ENCODE results near the gene STAT3. TPM values are rescaled to one million over a fixed set of nuclear protein-coding genes. Genes with fewer than 3 reads are reported as not detected.

The STAT3 gene
- total RNA-seq, 2 experiments from 2014 or later, result 14.8 to 28.7 TPM

GRCh38 chr17:42284566-42284965, 103.7 kb downstream of the STAT3 start:
- intact Hi-C loops (cut with micrococcal nuclease; ENCODE audit: unreplicated experiment), result no loop called here
- peaks cover 14% of the 10 kb centered on the region for H3K4me1 ChIP-seq (ENCODE audit: insufficient read depth, low read length, poor library complexity, severe bottlenecking)
- H3K79me2 ChIP-seq (ENCODE audit: insufficient read depth, low read depth, low read length), result no peaks in the 10 kb centered on the region
- H3K9me3 ChIP-seq (ENCODE audit: low read length), result no peaks in the 10 kb centered on the region
- H3K36me3 ChIP-seq (ENCODE audit: insufficient read depth, low read length), result no peaks in the 10 kb centered on the region
- no peak overlapping the region for H3K4me2 ChIP-seq (ENCODE audit: low read length)
- no peak for DNase-seq (ENCODE audit: low spot score)
- H4K20me1 ChIP-seq (ENCODE audit: insufficient read depth, low read length), result no peaks in the 10 kb centered on the region
- H3K9me2 ChIP-seq (ENCODE audit: insufficient read depth, low read length), result no peaks in the 10 kb centered on the region
- CTCF ChIA-PET (ENCODE audit: unreplicated experiment), result no interaction called here
- no TSS peak for BruUV-seq (replicated peaks)
- TF ChIP-seq CTCF (conservative IDR thresholded peaks at IDR 0.05; ENCODE audit: low read length) (no peak), EZH2phosphoT487 (IDR thresholded peaks at IDR 0.05; ENCODE audit: borderline replicate concordance, low read depth, low read length) (no peak)
- POLR2A ChIA-PET, result interaction anchor here (0.7 to 0.9 kb wide), 2 partner anchors 151 to 204 kb away, joined by 3 read pairs; no protein-coding TSS in a partner anchor
- H3K27ac ChIP-seq (ENCODE audit: low read depth, low read length, poor library complexity, severe bottlenecking), result no peak overlapping the region
- H2AFZ ChIP-seq (ENCODE audit: low read length), result no peak overlapping the region
- H3K4me3 ChIP-seq (ENCODE audit: low read depth, low read length, poor library complexity, severe bottlenecking), result no peak overlapping the region

- no peak overlapping the region for H3K4me2 ChIP-seq (ENCODE audit: low read length)
- TF ChIP-seq EZH2phosphoT487 (IDR thresholded peaks at IDR 0.05; ENCODE audit: borderline replicate concordance, low read depth, low read length), result no peak
- no peak for TF ChIP-seq CTCF (conservative IDR thresholded peaks at IDR 0.05; ENCODE audit: low read length)
- no TSS peak for BruUV-seq (replicated peaks)
- ChIA-PET POLR2A (interaction anchor here (0.7 kb wide), 1 partner anchor 204 kb away, joined by 3 read pairs; no protein-coding TSS in a partner anchor), CTCF (ENCODE audit: unreplicated experiment) (no interaction called here)
- intact Hi-C loops (cut with micrococcal nuclease; ENCODE audit: unreplicated experiment), result no loop called here
- H3K4me3 ChIP-seq (ENCODE audit: low read depth, low read length, poor library complexity, severe bottlenecking), result no peak overlapping the region
- no peaks in the 10 kb centered on the region for H4K20me1 ChIP-seq (ENCODE audit: insufficient read depth, low read length)
- no peak overlapping the region for H2AFZ ChIP-seq (ENCODE audit: low read length)
- no peaks in the 10 kb centered on the region for H3K36me3 ChIP-seq (ENCODE audit: insufficient read depth, low read length)
- H3K27ac ChIP-seq (ENCODE audit: low read depth, low read length, poor library complexity, severe bottlenecking), result no peak overlapping the region
- no peaks in the 10 kb centered on the region for H3K9me3 ChIP-seq (ENCODE audit: low read length)
- no peaks in the 10 kb centered on the region for H3K79me2 ChIP-seq (ENCODE audit: insufficient read depth, low read depth, low read length)
- peaks cover 14% of the 10 kb centered on the region for H3K4me1 ChIP-seq (ENCODE audit: insufficient read depth, low read length, poor library complexity, severe bottlenecking)
- H3K9me2 ChIP-seq (ENCODE audit: insufficient read depth, low read length), result no peaks in the 10 kb centered on the region
- no peak for DNase-seq (ENCODE audit: low spot score)
Observed at GRCh38 chr17:42284024-42284369, 104.2 kb downstream of the STAT3 start.

- no peak for DNase-seq (ENCODE audit: low spot score)
- no peak for TF ChIP-seq EZH2phosphoT487 (IDR thresholded peaks at IDR 0.05; ENCODE audit: borderline replicate concordance, low read depth, low read length)
- no peak for TF ChIP-seq CTCF (conservative IDR thresholded peaks at IDR 0.05; ENCODE audit: low read length)
- Histone ChIP-seq H3K9me3 (ENCODE audit: low read length) (no peaks in the 10 kb centered on the region), H3K4me1 (ENCODE audit: insufficient read depth, low read length, poor library complexity, severe bottlenecking) (peaks cover 10% of the 10 kb centered on the region), H3K36me3 (ENCODE audit: insufficient read depth, low read length) (no peaks in the 10 kb centered on the region), H3K9me2 (ENCODE audit: insufficient read depth, low read length) (no peaks in the 10 kb centered on the region), H4K20me1 (ENCODE audit: insufficient read depth, low read length) (no peaks in the 10 kb centered on the region), H3K4me2 (ENCODE audit: low read length) (no peak overlapping the region), H3K79me2 (ENCODE audit: insufficient read depth, low read depth, low read length) (no peaks in the 10 kb centered on the region), H3K27ac (ENCODE audit: low read depth, low read length, poor library complexity, severe bottlenecking) (no peak overlapping the region), H2AFZ (ENCODE audit: low read length) (no peak overlapping the region), H3K4me3 (ENCODE audit: low read depth, low read length, poor library complexity, severe bottlenecking) (no peak overlapping the region)
- ChIA-PET CTCF (ENCODE audit: unreplicated experiment) (no interaction called here), POLR2A (no interaction called here)
- BruUV-seq (replicated peaks), result no TSS peak
- intact Hi-C loops (cut with micrococcal nuclease; ENCODE audit: unreplicated experiment), result no loop called here
Observed at GRCh38 chr17:42283241-42284023, 104.8 kb downstream of the STAT3 start.
